ACC112 (cell line): ENCODE data around the gene ANO1.

Experiments
- H2AFZ ChIP-seq: fragments of 200-600 bp; sonication (generic); one replicate; pipeline ENCODE4 v1.6.0; 2017; ENCODE audit warnings: antibody characterized with exemption, low read length; ENCODE audit not compliant: unreplicated experiment
- H3K27ac ChIP-seq: fragments of 200-600 bp; sonication (generic); 2 replicates; pipeline ENCODE4 v1.5.1; 2014; ENCODE audit warnings: low read depth, mild to moderate bottlenecking, antibody characterized with exemption, low read length, moderate library complexity
- H3K27me3 ChIP-seq: fragments of 200-600 bp; sonication (generic); 2 replicates; pipeline ENCODE4 v1.6.1; 2014; ENCODE audit warnings: mild to moderate bottlenecking, antibody characterized with exemption, low read length, moderate library complexity, mixed read lengths; ENCODE audit not compliant: insufficient read depth
- H3K36me3 ChIP-seq: fragments of 200-600 bp; sonication (generic); 2 replicates; pipeline ENCODE4 v1.6.1; 2016; ENCODE audit warnings: mild to moderate bottlenecking, antibody characterized with exemption, low read length, moderate library complexity, mixed read lengths; ENCODE audit not compliant: insufficient read depth
- H3K4me1 ChIP-seq: fragments of 200-600 bp; sonication (generic); one replicate; pipeline ENCODE4 v1.6.1; 2016; ENCODE audit warnings: low read length, mixed read lengths; ENCODE audit not compliant: insufficient read depth, unreplicated experiment, control insufficient read depth
- H3K4me3 ChIP-seq: fragments of 200-600 bp; sonication (generic); 2 replicates; pipeline ENCODE4 v1.5.1; 2014; ENCODE audit warnings: mild to moderate bottlenecking, low read depth, low read length
- H3K79me2 ChIP-seq: fragments of 200-600 bp; sonication (generic); one replicate; pipeline ENCODE4 v1.6.0; 2016; ENCODE audit warnings: low read length; ENCODE audit not compliant: control insufficient read depth, unreplicated experiment, insufficient read depth

Gene ANO1

DNA sequence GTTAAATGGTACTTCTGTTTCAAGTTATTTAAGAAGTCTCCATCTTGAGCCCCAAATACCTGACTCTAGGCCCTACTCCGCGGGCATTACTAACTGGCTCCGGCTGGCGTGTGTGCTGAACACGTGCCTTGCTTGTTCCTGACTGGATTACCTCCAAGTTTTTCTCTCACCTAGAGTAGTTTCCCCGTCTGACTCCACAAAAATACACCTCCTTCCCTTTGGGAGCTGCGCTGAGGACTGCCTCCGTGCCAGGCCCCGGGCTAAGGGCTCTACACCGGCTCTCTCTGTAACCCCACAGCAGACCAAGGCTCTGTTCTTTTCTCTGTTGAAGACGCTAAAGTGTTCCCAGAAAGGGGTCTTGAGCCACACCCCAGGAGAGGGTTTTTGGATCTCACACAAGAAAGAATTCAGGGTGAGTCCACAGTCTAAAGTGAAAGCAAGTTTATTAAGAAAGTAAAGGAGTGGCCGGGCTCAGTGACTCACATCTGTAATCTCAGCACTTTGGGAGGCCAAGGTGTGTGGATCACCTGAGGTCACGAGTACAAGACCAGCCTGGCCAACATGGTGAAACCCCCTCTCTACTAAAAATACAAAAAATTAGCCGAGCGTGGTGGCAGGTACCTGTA is 61.8 kb downstream of the ANO1 start:
- Histone ChIP-seq H2AFZ (no peak overlapping the region), H3K27me3 (peaks cover 29% of the 10 kb centered on the region), H3K4me1 (no peaks in the 10 kb centered on the region), H3K27ac (no peak overlapping the region), H3K36me3 (no peaks in the 10 kb centered on the region), H3K4me3 (no peak overlapping the region), H3K79me2 (no peaks in the 10 kb centered on the region)

DNA sequence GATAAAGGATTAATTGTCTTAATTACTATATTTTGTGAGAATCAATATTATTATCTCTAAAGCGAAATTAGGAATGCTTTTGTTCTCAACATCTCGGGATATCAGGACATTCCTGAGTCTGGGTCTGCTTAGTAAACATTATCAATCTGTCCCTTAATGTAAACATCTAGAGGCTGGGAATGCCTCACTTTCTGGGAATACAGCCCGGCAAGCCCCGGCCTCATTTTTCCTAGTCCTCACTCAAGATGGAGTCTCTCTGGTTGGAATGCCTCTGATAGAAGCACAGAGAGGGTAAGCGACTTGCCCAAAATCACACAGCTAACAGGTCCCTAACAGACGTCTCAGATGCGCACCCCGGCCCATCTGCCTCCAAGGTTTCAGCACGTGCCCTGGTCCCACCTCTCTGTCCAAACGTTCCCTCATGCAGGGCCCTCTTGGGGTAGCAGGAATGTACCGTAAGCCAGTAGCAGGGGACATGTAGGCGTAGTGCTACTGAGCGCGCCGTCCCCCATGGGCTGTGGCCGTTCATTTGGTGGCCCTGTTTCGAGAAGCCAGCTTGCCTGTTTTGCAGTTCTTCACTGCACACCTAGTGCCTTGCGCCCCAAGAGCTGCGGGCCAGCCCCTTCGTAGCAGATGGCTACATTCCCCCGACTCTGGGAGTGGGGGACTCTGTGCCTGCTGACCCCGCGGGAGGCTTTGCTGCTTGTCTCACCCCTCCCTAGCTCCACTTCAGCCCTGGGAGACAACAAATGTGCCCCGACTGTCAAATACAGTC is 62.8 kb downstream of the ANO1 start:
- Histone ChIP-seq H3K27me3 (peaks cover 29% of the 10 kb centered on the region), H3K79me2 (no peaks in the 10 kb centered on the region), H2AFZ (no peak overlapping the region), H3K36me3 (no peaks in the 10 kb centered on the region), H3K27ac (no peak overlapping the region), H3K4me3 (no peak overlapping the region), H3K4me1 (no peaks in the 10 kb centered on the region)

- H3K79me2 ChIP-seq: no peaks in the 10 kb centered on the region
- no peak overlapping the region for H2AFZ ChIP-seq
- no peaks in the 10 kb centered on the region for H3K36me3 ChIP-seq
- H3K27me3 ChIP-seq: peaks cover 30% of the 10 kb centered on the region
- no peak overlapping the region for H3K27ac ChIP-seq
- H3K4me1 ChIP-seq: no peaks in the 10 kb centered on the region
- no peak overlapping the region for H3K4me3 ChIP-seq
Measured at GRCh38 chr11:70141486-70142220, 63.5 kb downstream of the ANO1 start.

GRCh38 chr11:70142221-70142875 is 64.2 kb downstream of the ANO1 start:
- Histone ChIP-seq H3K36me3 (no peaks in the 10 kb centered on the region), H3K4me1 (no peaks in the 10 kb centered on the region), H3K27me3 (peaks cover 37% of the 10 kb centered on the region), H3K4me3 (no peak overlapping the region), H2AFZ (no peak overlapping the region), H3K79me2 (no peaks in the 10 kb centered on the region), H3K27ac (no peak overlapping the region)

- H3K36me3 ChIP-seq: no peaks in the 10 kb centered on the region
- H3K4me1 ChIP-seq: no peaks in the 10 kb centered on the region
- no peaks in the 10 kb centered on the region for H3K79me2 ChIP-seq
- no peak overlapping the region for H2AFZ ChIP-seq
- peaks cover 41% of the 10 kb centered on the region for H3K27me3 ChIP-seq
- no peak overlapping the region for H3K27ac ChIP-seq
- H3K4me3 ChIP-seq: no peak overlapping the region
Measured at GRCh38 chr11:70144262-70144661, 66.1 kb downstream of the ANO1 start.

DNA sequence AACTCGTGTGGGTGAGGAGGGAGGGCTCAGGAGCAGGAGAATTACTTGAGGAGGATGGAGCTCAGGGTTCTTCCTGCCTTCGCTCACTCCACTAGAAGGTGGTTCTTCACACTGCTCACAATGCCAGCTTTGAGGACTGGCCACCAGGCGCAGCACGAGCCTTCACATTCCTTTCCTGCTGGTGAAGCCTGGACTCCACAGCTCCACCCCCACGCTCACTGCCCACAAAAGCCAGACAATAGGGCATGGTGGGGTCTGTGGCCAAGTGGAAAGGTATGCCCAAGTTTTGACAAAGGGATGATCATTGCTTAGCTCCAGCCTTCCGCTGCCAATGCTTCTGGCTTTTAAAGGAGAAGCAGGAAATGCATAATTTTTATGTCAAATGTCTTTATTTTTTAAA is 67.0 kb downstream of the ANO1 start:
- Histone ChIP-seq H3K4me1 (no peaks in the 10 kb centered on the region), H3K36me3 (no peaks in the 10 kb centered on the region), H2AFZ (no peak overlapping the region), H3K79me2 (no peaks in the 10 kb centered on the region), H3K27ac (no peak overlapping the region), H3K27me3 (peaks cover 41% of the 10 kb centered on the region), H3K4me3 (no peak overlapping the region)

DNA sequence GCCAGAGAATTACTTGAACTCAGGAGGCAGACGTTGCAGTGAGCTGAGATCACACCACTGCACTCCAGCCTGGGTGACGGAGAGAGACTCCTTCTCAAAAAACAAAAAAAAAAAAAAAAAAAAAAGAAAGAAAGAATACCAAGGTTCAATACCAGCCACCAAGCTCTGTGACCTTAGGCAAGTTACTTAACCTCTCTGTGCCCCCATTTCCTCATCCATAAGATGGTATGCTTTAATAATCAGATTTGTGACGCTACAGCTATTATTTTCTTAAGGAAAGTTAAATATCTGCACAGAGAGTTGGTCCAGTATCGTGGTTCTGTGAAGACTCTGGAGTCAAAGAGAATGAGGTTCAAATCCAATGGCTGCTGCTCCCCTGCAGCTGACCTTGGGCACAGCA is 67.7 kb downstream of the ANO1 start:
- Histone ChIP-seq H3K4me3 (no peak overlapping the region), H3K4me1 (no peaks in the 10 kb centered on the region), H3K27me3 (peaks cover 39% of the 10 kb centered on the region), H2AFZ (no peak overlapping the region), H3K27ac (no peak overlapping the region), H3K36me3 (no peaks in the 10 kb centered on the region), H3K79me2 (no peaks in the 10 kb centered on the region)

DNA sequence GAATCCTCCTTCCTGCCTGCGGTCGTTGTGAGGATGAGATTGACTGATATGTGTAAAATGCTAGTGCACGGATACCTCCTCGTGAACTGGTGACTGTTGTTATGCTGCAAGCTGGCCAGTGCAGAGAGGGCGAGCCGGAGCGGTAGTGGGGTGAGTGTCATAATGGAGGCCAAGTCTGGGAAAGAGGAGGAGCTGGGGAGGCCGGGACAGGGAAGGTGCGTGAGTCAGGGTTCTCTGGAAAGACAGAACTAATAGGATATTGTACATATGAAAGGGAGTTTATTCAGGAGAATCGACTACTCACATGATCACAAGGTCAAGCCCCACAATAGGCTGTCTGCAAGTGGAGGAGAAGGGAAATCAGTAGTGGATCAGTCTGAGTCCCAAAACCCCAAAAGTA is 68.2 kb downstream of the ANO1 start:
- no peak overlapping the region for H3K4me3 ChIP-seq
- H3K4me1 ChIP-seq: no peaks in the 10 kb centered on the region
- H3K27me3 ChIP-seq: peaks cover 34% of the 10 kb centered on the region
- H3K36me3 ChIP-seq: no peaks in the 10 kb centered on the region
- H2AFZ ChIP-seq: no peak overlapping the region
- H3K27ac ChIP-seq: no peak overlapping the region
- H3K79me2 ChIP-seq: no peaks in the 10 kb centered on the region

DNA sequence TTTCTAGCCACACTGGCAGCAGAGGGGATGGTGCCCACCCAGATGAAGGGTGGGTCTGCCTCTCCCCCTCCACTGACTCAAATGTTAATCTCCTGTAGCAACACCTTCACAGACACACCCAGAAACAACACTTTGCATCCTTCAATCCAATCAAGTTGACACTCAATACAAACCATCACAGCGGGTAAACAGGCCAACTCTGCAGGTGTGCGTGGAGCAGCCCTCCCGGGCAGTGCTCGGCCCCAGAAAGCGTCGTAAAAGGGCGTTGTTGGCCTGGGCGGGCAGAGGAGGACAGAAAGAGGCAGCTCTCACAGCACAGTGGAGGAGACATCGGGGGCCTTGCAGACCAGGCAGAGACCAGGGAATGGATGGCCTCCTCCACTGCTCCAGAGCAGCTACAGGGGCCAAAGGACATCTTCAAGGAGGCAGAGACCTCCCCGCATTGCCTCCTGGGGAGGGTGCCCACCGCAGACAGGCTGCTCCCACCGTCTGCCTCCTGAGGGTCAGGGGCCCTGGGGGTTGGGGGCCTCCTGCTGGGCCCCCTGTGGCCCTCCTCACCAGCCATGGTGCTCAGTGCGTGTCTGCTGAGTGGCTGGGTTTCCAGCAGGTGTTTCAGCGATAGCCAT is 68.9 kb downstream of the ANO1 start:
- Histone ChIP-seq H3K4me3 (no peak overlapping the region), H3K79me2 (no peaks in the 10 kb centered on the region), H3K27ac (no peak overlapping the region), H2AFZ (no peak overlapping the region), H3K36me3 (no peaks in the 10 kb centered on the region), H3K4me1 (no peaks in the 10 kb centered on the region), H3K27me3 (peaks cover 28% of the 10 kb centered on the region)

DNA sequence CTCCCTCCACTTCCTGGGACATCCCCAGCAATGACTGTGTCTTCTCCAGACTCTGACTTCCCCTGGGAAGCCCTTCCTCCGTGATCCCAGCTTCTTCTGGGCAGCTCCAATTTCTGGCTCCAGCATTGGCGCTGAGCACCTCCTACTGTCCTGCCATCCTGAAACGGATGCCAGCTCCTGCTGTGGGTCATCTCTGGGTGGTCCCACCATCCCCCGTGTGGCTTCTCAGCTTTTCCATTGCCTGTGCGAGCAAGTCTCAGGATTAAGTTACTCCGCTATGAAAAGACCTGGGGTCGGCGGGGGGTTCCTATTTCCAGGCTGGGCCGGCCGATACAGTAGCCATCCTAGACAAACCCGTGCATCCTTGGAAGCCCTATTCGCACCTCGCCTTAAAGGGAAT is 69.6 kb downstream of the ANO1 start:
- no peak overlapping the region for H2AFZ ChIP-seq
- H3K36me3 ChIP-seq: no peaks in the 10 kb centered on the region
- no peaks in the 10 kb centered on the region for H3K79me2 ChIP-seq
- H3K27ac ChIP-seq: no peak overlapping the region
- peaks cover 21% of the 10 kb centered on the region for H3K27me3 ChIP-seq
- H3K4me1 ChIP-seq: no peaks in the 10 kb centered on the region
- H3K4me3 ChIP-seq: no peak overlapping the region
